IMR-90 (cell line): ENCODE data around the gene ZNF195.
"Not testable (repeated sequence)": the region's sequence is repeated elsewhere in the genome, so short reads cannot be mapped to it uniquely, and the experiment has no call there.

Experiments
- CTCF ChIP-seq: conservative IDR thresholded peaks from 2 replicates; pipeline ENCODE4 v1.5.1; 2012; ENCODE audit warnings: mild to moderate bottlenecking, low read depth, low read length, improper control_type of control experiment
- MXI1 ChIP-seq: IDR thresholded peaks from 2 replicates; pipeline ENCODE4 v1.6.1; 2012; ENCODE audit warnings: low read depth, mild to moderate bottlenecking, low read length, moderate library complexity, borderline replicate concordance
- RAD21 ChIP-seq: IDR thresholded peaks from 2 replicates; pipeline ENCODE4 v1.6.1; 2012; ENCODE audit warnings: low read length, improper control_type of control experiment

GRCh38 chr11:3417047-3417446 is 38.1 kb upstream of the ZNF195 start:
- TF ChIP-seq CTCF (peak; percentile 36), RAD21 (peak; percentile 40)
- not testable (repeated sequence) for TF ChIP-seq MXI1
